Gastrocnemius medialis (tissue), 4 donors: Measurements from ENCODE around the gene UBR4. TPM values are rescaled to one million over a fixed set of nuclear protein-coding genes. Genes with fewer than 3 reads are reported as not detected.

ENCODE experiments used
- ATAC-seq, 2 donors: fragments of 150-250 bp; one replicate each; pipeline ENCODE4 v1.9.1; 2016
- DNase-seq, 2 donors: peaks; one replicate each; pipeline ENCODE4 v3.0.0-alpha.2; 2019
- H3K27ac ChIP-seq, 4 donors: fragments of 200-600 bp; sonication (generic); 1 replicate in 1 of 4; 2 replicates in 3 of 4; pipeline ENCODE4 v1.5.1; 2016 to 2018; ENCODE audit warnings: mild to moderate bottlenecking in 2 of 4, moderate library complexity in 1 of 4
- H3K27me3 ChIP-seq, 3 donors: fragments of 200-600 bp; sonication (generic) in 2 of 3; 1 replicate in 1 of 3; 2 replicates in 2 of 3; pipeline versions ENCODE4 v1.5.1 to v1.6.0; 2016 to 2019; ENCODE audit warnings: mild to moderate bottlenecking in 1 of 3, moderate library complexity in 1 of 3
- H3K36me3 ChIP-seq, 2 donors: fragments of 200-600 bp; sonication (generic) in 1 of 2; one replicate each; pipeline ENCODE4 v1.5.1; 2017 to 2018
- H3K4me1 ChIP-seq, 2 donors: fragments of 200-600 bp; sonication (generic) in 1 of 2; one replicate each; pipeline ENCODE4 v1.5.1; 2016 to 2017; ENCODE audit warnings: mild to moderate bottlenecking in 2 of 2
- H3K4me3 ChIP-seq, 4 donors: fragments of 200-600 bp; sonication (generic) in 3 of 4; 1 replicate in 1 of 4; 2 replicates in 3 of 4; pipeline ENCODE4 v1.5.1; 2016 to 2019; ENCODE audit warnings: mild to moderate bottlenecking in 2 of 4
- H3K9me3 ChIP-seq, 3 donors: fragments of 200-600 bp; sonication (generic) in 2 of 3; 1 replicate in 1 of 3; 2 replicates in 2 of 3; pipeline ENCODE4 v1.5.1; 2016 to 2019
- POLR2A ChIP-seq, 2 donors: fragments of 450-650 bp; IDR thresholded peaks; one replicate each; pipeline ENCODE4 v1.6.1; 2017; ENCODE audit warnings: antibody characterized with exemption in 2 of 2, mild to moderate bottlenecking in 2 of 2, moderate library complexity in 2 of 2
- in situ Hi-C, 4 donors: fragments of 200-750 bp; cut with MboI; loops; one replicate each; pipeline versions ENCODE4 v1.15.0 to v1.8.0; 2017; ENCODE audit warnings: low sequenced_read_pairs in 4 of 4
- intact Hi-C: fragments of 100-400 bp; cut with DNase I; formaldehyde crosslinking; loops from one replicate; pipeline ENCODE4 v1.15.1; 2023; ENCODE audit warnings: low total_unique reads
- total RNA-seq, 4 donors: library from RNA; depleted of rRNA; stranded (reverse); fragments of >200 nt; gene quantifications; one replicate each; pipeline versions ENCODE4 v1.1.0 to v1.2.3, GENCODE V29; 2016
- TF ChIP-seq, protein P1 (sequence below), 5 experiments: fragments of 450-650 bp in 3 of 5; fragments of 200-600 bp in 2 of 5; sonication (generic) in 2 of 5; IDR thresholded peaks in 4 of 5; conservative IDR thresholded peaks in 1 of 5; 1 replicate in 4 of 5; 2 replicates in 1 of 5; pipeline ENCODE4 v1.5.1; 2016 to 2019; ENCODE audit warnings: antibody characterized with exemption in 5 of 5, mild to moderate bottlenecking in 3 of 5, moderate library complexity in 3 of 5

The UBR4 gene
- total RNA-seq, 4 donors from 2014 or later, result 156 to 293 (median 197) TPM

- intact Hi-C loops (no loop called here), in situ Hi-C loops (no loop called here)
- TF ChIP-seq, protein P1, sequence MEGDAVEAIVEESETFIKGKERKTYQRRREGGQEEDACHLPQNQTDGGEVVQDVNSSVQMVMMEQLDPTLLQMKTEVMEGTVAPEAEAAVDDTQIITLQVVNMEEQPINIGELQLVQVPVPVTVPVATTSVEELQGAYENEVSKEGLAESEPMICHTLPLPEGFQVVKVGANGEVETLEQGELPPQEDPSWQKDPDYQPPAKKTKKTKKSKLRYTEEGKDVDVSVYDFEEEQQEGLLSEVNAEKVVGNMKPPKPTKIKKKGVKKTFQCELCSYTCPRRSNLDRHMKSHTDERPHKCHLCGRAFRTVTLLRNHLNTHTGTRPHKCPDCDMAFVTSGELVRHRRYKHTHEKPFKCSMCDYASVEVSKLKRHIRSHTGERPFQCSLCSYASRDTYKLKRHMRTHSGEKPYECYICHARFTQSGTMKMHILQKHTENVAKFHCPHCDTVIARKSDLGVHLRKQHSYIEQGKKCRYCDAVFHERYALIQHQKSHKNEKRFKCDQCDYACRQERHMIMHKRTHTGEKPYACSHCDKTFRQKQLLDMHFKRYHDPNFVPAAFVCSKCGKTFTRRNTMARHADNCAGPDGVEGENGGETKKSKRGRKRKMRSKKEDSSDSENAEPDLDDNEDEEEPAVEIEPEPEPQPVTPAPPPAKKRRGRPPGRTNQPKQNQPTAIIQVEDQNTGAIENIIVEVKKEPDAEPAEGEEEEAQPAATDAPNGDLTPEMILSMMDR (IDR thresholded peaks at IDR 0.05 in 4 of 5, conservative IDR thresholded peaks at IDR 0.05 in 1 of 5), result no peak
- TF ChIP-seq POLR2A (IDR thresholded peaks at IDR 0.05), result no peak
- H3K9me3 ChIP-seq, result no peaks in the 10 kb centered on the region
- DNase-seq (no peak), ATAC-seq (no peak)
- no peak overlapping the region for H3K4me3 ChIP-seq
- no peak overlapping the region for H3K27ac ChIP-seq
- no peaks in the 10 kb centered on the region for H3K4me1 ChIP-seq
- H3K36me3 ChIP-seq, result no peaks in the 10 kb centered on the region
- H3K27me3 ChIP-seq, result peaks cover 9 to 13% (median 11%) of the 10 kb centered on the region in 3 donors
These were observed 148.3 kb downstream of the UBR4 start for GRCh38 chr1:19061798-19062197.

- Histone ChIP-seq H3K27me3 (peaks cover 11 to 18% (median 12%) of the 10 kb centered on the region in 3 donors), H3K9me3 (no peaks in the 10 kb centered on the region), H3K27ac (no peak overlapping the region), H3K36me3 (no peaks in the 10 kb centered on the region), H3K4me1 (no peaks in the 10 kb centered on the region), H3K4me3 (no peak overlapping the region)
- in situ Hi-C loops, result no loop called here
- intact Hi-C loops, result no loop called here
- no peak for TF ChIP-seq POLR2A (IDR thresholded peaks at IDR 0.05)
- TF ChIP-seq, protein P1 (IDR thresholded peaks at IDR 0.05 in 4 of 5, conservative IDR thresholded peaks at IDR 0.05 in 1 of 5), result no peak
- ATAC-seq (no peak), DNase-seq (no peak)
These were observed 148.7 kb downstream of the UBR4 start for GRCh38 chr1:19061343-19061742.

DNA sequence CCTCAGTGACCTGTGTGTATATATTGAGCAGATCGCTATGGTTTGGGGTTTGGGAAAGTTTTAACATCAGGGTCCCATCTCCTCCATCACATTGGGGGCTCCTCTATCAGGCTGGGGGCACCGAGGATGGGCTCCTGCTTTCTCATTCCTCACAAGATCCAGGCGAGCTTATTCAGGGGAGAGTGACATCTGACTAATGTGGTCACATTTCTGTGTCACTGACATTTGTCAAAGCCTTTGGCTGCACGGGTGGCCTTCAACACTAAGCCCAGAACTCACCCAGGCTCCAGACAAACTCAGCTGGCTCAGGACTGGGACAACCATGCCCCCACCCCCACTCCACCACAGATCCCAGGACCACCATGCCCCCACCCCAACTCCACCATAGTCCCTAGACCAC is 150.3 kb downstream of the UBR4 start:
- Histone ChIP-seq H3K4me1 (no peaks in the 10 kb centered on the region), H3K9me3 (no peaks in the 10 kb centered on the region), H3K27ac (no peak overlapping the region), H3K36me3 (no peaks in the 10 kb centered on the region), H3K4me3 (no peak overlapping the region), H3K27me3 (peaks cover 22 to 34% (median 23%) of the 10 kb centered on the region in 3 donors)
- intact Hi-C loops (no loop called here), in situ Hi-C loops (no loop called here)
- ATAC-seq (no peak), DNase-seq (no peak)
- TF ChIP-seq, protein P1 (IDR thresholded peaks at IDR 0.05 in 4 of 5, conservative IDR thresholded peaks at IDR 0.05 in 1 of 5), result no peak
- no peak for TF ChIP-seq POLR2A (IDR thresholded peaks at IDR 0.05)

- no peaks in the 10 kb centered on the region for H3K36me3 ChIP-seq
- H3K9me3 ChIP-seq, result no peaks in the 10 kb centered on the region
- no peak for DNase-seq
- TF ChIP-seq, protein P1 (IDR thresholded peaks at IDR 0.05 in 4 of 5, conservative IDR thresholded peaks at IDR 0.05 in 1 of 5), result no peak
- TF ChIP-seq POLR2A (IDR thresholded peaks at IDR 0.05), result no peak
- no peak overlapping the region for H3K4me3 ChIP-seq
- ATAC-seq, result no peak
- in situ Hi-C loops, result no loop called here
- H3K4me1 ChIP-seq, result no peaks in the 10 kb centered on the region
- intact Hi-C loops, result no loop called here
- H3K27me3 ChIP-seq, result peaks cover 35 to 45% (median 37%) of the 10 kb centered on the region in 3 donors
- no peak overlapping the region for H3K27ac ChIP-seq
These were observed 151.6 kb downstream of the UBR4 start for GRCh38 chr1:19058476-19058797.

DNA sequence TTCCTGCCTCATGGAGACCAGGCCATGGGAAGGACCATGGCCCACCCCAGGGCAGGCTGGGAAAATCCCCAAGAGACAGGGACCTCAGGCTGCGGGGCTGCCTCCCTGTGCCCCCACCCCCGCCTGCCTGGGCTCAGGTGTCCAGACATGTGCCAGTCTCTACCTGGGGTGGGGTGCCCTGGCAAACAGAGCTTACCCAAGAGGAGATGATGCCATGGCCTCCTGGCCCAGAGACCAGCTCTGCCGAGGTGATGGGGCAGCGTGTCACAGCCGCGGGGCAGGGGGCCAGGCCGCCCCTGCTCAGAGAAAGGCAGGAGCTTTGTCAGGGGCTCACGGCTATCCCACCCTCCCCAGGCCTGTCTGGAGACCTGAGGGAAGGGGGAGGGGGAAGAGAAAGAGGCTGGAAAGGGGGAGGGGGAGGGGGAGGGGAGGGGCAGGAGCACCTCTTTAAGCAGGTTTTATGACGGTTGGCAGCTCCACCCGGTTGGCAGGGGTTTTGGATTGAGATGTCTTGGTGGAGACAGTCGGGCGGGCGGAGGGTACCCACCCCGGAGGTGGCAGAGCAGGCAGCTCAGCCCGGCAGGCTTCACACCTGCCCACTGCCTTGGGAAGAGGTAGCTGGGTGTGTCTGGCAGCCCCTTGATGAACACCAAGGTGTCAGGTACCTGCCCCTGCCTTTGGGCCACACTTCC is 152.1 kb downstream of the UBR4 start:
- ATAC-seq, result no peak
- TF ChIP-seq POLR2A (IDR thresholded peaks at IDR 0.05), result no peak
- TF ChIP-seq, protein P1 (IDR thresholded peaks at IDR 0.05 in 4 of 5, conservative IDR thresholded peaks at IDR 0.05 in 1 of 5), result no peak
- Histone ChIP-seq H3K9me3 (no peaks in the 10 kb centered on the region), H3K27ac (no peak overlapping the region), H3K4me3 (no peak overlapping the region), H3K4me1 (no peaks in the 10 kb centered on the region), H3K27me3 (peaks cover 35 to 48% (median 38%) of the 10 kb centered on the region in 3 donors), H3K36me3 (no peaks in the 10 kb centered on the region)
- no peak for DNase-seq
- in situ Hi-C loops (no loop called here), intact Hi-C loops (no loop called here)
